NCI-H2107 treated with DMSO at 0.1 percent for 48 hours (cell line): ENCODE measurements around the gene FMR1.

Experiments used
- DNase-seq: peaks from one replicate; lab custom pipeline; 2025; ENCODE audit not compliant: unreplicated experiment; lab: John Stamatoyannopoulos, UW

FMR1 gene

GRCh38 chrX:147916375-147916968 is 4.8 kb downstream of the FMR1 start:
- no peak for DNase-seq

GRCh38 chrX:147917700-147918695 is 6.3 kb downstream of the FMR1 start:
- DNase-seq, result no peak

DNA sequence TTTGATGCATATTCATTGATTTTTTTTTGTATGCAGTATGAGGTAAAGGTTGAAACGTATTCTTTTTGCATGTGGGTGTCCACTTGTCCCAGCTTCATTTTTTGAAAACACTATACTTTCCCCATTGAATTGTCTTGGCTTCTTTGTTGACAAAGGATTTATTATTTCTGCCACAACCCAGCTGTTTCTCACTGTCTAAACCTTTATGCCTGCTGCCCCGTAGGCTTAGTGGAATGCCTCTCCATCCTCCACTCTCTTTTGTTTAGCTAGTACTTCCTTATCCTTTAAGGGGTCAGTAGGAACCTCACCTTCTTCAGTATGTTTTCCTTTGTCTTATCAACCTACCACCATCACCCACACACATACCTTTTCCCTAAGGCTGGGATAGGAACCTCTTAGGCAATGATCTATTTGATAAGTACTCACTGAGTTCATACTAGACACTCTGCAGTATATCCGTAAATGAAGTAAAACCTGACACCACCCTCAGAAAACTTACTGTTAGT is 8.5 kb downstream of the FMR1 start:
- DNase-seq, result no peak

DNA sequence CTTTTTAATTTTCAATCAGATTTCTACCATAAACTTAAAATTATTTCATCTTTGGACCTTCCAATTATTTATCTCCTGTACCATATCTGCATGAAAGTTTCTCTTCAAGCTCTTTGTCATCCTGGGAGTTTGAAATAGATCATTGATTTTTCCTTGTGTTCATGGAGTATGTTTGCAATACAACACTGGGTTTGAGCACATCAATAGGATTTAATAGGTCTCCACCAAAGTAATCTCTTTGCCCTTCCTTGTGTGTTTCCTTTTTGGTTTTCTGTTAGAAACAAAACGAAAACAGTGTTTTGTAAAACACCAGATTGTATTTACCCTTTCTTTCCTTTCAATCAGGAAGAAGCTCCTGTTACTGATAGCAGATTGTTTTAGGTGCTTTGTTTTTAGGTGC is 11.9 kb downstream of the FMR1 start:
- DNase-seq, result no peak

DNA sequence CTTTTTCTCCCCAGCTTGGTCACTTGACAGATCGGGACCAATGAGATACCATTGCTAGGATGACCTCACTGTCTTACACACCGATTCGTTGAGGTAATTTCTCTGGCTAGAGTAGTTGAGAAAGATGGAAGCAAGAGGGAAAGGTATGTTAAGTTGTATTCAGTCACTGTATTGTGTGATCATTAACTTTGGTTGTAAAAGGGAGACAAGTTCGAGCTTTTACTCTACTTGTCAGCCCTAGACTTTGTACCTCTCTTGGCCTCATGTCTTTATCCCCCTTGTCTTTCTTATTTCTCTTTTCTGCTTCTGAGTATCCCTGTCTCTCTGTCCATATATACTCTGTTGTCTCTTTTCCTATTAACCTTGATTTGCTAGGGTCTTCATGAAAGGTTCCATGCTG is 15.5 kb downstream of the FMR1 start:
- no peak for DNase-seq

DNA sequence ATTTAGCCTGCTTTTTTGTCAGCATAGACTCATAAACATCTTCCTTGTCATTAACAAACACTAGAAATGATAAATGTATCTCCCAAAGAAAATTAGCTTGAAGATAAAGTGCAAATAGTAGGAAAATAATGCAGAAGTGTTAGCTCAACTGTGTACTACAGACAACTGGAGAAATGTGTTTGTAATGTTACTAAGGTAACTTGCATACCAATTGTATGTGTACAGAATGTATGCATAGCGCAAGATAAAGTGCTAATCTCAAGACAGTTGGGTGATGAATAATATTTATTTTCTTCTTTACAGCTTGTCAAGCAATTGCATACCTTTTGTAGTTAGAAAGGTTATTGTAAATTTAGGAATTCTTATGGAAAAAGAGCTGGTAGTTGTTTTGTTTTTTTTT is 22.1 kb downstream of the FMR1 start:
- DNase-seq, result no peak

- no peak for DNase-seq
These were observed 23.5 kb downstream of the FMR1 start for GRCh38 chrX:147935156-147935758.

- no peak for DNase-seq
These were observed 33.6 kb downstream of the FMR1 start for GRCh38 chrX:147945286-147945685.

DNA sequence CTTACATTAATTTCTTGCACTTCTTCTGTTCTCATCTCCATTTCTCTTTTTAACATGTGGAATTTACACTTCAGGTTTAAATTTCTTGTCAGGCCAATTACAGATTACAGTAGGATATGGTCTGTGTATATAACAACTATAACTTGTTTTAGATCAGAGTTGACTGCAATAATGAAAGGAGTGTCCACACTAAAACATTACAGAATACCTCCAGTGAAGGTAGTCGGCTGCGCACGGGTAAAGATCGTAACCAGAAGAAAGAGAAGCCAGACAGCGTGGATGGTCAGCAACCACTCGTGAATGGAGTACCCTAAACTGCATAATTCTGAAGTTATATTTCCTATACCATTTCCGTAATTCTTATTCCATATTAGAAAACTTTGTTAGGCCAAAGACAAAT is 36.8 kb downstream of the FMR1 start:
- DNase-seq, result no peak

- DNase-seq, result no peak
These were observed 38.6 kb downstream of the FMR1 start for GRCh38 chrX:147950352-147950751.

DNA sequence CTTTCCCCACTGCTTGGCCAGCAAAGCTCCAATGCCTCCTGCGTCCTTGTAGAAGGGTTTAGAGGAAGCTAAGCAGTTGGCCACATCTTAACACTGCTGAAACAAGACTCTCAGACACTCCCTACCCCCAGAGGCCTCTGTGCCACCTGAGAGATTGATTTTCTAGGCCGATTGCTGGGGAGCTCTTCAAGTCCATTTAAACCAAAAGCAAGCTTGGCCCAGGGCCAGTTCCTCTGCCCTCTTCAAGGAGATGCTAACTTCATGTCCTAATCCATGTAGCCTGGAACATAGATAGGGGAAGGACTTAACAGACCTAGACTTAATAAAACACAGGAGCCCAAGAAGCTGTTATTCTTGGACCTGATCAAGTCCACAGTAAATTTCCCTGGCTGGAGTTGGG is 42.3 kb downstream of the FMR1 start:
- no peak for DNase-seq

DNA sequence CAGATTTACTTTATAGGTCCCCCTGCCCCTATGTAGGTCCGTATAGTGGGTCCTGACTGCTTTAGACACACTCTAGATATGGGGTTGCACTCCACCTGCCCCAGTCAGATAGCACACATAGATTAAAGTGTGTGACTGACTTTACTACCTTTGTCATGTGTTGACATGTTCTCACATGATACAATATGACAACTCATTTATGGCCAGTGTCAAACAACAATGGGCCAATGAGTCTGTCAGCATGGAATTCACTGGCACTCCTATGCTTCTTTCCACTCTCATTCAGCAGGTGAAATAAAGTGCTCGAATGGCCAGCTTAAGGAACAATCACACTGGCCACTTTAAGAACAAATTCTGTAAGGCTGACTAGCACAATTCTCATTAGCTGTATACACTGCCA is 45.6 kb downstream of the FMR1 start:
- DNase-seq, result no peak

GRCh38 chrX:147958291-147958690 is 46.6 kb downstream of the FMR1 start:
- DNase-seq, result no peak

DNA sequence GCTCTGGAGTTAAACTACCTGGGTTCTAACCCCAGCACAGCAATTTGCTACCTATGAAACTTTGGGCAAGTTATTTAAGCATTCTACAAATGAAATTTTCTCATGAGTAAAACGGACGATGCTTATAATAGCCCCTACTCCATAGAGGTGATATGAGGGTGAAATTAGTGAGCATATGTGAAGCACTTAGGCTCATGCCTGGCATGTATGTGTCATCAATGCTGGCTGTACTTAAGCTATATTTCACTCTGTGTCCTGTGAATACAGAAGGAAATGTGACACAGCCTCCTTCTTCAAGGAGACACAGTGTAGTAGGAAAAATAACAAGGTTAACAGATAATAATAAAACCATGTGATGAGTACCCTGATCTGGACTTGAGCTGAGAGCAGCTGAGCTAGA is 49.0 kb downstream of the FMR1 start:
- no peak for DNase-seq

GRCh38 chrX:147962476-147962875 is 50.8 kb downstream of the FMR1 start:
- no peak for DNase-seq

DNA sequence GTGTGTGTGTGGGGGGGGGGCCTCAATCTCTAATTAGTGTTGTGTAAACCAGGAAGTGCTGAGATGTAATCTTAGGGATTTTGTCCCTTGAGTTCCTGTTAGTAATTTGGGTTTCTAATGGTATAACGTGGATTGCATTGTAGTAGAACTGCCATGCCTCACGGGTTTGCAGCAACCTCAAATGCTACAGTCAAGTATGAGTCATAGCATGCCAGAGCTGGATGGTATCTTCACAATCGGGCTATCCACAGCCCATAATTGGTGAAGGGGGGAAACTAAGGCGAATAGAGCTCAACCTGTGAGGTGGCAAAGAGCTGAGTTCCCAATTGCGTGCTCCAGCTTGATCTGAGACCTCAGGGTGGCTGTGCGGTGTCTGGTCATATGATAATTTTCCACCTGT is 67.2 kb downstream of the FMR1 start:
- DNase-seq, result no peak

DNA sequence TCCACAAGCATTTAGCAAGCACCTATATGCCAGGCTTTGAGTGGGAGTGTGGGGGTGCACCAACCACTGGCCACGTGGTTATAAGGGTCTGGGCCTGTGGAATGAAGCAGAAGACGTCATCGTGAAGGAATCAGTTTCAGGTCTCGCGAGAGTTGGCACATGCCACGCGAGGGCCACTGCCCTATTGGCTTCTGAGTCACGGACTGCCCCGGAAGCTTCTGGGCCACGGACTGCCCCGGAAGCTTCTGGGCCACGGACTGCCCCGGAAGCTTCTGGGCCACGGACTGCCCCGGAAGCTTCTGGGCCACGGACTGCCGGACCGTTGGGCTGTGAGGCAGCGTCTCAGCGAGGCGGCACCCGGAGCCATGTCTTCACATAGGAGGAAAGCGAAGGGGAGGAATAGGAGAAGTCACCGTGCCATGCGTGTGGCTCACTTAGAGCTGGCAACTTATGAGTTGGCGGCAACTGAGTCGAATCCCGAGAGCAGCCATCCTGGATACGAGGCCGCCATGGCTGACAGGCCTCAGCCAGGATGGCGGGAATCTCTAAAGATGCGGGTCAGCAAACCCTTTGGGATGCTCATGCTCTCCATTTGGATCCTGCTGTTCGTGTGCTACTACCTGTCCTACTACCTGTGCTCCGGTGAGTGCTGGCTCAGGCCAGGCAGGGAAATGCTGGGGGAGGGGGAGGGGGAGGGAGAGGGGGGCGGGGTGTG is 69.5 kb downstream of the FMR1 start, which contains the start of gene FMR1NB:
FMR1NB (plus strand) TSS at position 300 of the 715 bp plus-strand sequence; CDS start at position 366, 66 bp downstream.
- DNase-seq, result no peak
